HG02763 (cell line): ENCODE results near the gene ST7.

Experiments used
- ATAC-seq: cut with Tn5 transposase; IDR thresholded peaks from one replicate; pipeline ENCODE4 v1.9.1; 2021; ENCODE audit warnings: mild to moderate bottlenecking, moderate library complexity; ENCODE audit not compliant: unreplicated experiment

The ST7 gene

DNA sequence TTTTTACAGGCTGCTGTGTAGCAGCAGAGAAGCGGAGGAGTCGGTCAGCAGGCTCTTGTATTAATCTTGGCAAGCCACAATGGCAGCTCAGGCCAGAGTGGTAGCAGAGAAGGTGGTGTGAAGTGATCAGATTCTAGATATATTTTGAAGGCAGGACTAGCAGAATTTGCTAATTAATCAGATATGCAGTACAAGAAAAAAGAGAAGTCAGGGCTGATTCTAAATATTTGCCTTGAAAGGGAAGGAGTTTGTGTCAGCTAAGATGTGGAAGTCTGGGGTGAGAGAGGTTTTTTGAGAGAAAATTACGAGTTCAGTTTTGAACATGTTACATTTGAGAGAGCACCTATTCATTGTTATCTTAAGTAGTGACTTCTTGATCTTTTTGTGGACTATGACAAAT lies 193.2 kb downstream of the ST7 start:
- ATAC-seq: no peak

DNA sequence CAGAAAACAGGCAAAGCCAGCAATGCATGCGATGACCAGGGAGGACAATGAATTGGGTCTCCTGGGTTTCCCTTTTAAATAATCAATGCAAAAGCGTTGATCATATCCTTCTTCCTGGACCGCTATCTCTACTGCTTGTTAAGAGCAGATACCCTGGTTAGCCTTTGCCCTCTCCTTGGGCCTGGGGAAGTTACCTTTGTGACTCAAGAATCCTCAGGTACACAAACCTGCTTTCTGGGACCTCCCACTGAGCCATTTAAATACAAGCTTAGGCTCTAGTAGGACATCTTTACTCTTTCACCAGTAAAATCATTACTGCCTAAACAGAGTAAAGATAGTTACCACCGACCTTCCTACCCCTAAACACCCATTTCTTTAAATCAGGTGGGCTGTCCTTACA lies 195.7 kb downstream of the ST7 start:
- ATAC-seq: no peak

DNA sequence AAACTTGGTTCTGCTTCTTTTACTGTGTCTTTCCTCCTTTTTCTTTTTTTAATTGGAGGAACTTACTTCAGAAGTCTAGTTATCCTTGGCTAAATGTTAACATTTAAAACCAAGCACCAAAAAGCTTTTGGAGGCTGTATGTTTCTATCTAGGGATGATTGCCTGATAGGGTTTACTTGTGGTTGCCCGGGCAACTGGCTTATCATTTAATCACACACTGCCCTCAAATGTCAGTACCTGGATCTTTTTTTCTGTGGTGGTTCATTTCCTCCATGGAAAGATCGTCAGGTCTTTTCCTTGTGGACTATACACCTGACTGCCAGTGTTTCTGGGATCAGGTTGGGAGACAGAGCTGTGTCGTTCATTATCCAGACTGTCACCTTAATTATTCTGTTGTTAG lies 196.4 kb downstream of the ST7 start:
- ATAC-seq: no peak

DNA sequence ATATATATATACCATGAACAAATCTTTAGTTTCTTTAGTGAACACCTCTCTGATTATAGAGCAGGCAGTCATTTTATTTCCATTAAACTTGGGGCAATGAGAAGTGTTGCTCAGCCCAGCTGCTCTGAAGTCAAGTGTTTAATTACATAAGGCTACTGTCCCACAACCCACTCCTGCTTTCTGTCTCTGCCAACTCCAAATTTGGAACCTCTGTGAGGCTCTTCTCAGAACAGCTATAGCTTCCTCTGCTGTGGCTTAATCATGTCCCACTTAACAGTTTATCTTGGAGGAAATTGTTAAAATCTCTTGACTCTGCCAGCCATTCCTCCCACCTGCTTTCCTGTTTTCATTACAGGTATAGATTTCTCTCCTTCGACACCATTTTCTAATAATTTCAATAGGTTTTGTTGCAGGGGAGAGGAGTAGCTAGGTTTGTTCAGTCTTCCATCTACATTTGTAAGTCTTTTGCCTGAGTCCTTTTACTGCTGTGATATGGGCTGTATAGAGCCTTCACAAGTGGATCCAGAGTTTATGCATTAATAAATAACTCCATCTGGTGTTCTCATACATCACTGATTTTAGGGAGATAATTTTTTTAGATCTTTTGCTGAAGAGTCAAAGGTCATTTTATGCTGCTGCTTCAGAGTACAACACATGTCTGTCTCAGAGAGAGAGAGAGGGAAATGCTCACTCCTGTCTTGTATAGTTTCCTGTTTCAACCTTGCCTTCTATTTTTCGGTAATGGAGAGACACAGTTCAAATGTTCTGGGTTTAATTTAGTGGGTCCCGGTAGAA lies 199.1 kb downstream of the ST7 start:
- no peak for ATAC-seq

DNA sequence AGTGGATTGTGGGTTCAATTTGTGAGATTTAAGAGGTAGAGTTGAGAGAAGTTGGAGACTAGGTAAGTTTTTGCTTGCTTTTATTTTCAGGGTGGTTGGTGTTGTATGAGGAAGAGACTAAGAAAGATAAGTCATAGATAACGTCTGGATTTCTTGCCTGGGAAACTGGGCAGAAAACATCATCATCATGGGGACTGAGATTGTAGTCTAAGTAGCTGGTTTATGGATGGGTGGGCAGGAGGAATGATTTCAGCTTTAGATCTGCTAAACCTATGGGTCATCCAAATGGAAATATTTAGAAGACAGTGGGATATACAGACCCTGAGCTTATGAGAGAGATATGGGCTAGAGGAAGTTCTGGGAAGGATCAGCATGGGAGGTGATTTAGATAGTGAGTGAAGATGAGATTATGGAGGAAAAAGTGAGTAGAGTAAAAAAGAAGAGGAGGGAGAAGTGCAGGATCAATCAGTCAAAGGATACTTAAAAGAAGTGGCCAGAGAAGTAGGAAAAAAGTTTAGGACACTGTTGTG lies 199.8 kb downstream of the ST7 start:
- ATAC-seq: no peak

DNA sequence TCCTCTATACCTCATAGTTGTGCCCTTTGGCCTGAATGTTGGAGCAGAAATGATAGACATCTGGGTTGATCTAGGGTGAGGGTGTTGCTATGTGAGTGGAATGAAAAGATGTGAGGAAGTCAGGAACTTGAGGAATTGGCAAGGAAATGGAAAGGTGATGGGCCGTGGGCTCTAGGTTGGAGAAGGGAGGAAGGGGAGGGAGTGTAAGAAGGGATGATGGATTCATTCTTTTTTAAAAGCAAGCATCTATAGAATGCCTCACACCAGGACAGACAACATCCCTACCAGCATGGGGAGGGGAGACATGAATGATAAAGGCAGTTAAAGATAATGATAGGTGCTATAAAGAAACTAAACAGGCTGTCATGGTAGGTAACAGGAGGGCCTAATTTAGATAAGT lies 201.4 kb downstream of the ST7 start:
- ATAC-seq: no peak

DNA sequence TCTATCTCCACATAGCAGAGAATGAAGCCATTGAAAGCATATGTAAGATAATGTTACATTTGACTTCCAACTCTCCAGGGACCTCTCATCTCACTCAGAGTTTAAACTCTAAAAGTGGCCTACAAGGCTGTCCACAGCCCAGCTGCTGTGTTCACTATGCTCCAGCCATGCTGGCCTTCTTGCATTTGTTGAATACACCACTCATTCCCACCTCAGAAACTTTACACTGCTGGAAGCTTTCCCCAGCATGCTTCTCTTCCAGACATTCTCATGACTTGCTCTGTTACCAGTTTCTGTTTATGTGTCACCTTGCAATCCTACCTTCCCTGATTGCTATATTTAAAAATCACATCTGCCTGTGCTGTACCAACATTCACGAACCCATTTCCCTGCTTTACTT lies 202.4 kb downstream of the ST7 start:
- ATAC-seq: no peak

DNA sequence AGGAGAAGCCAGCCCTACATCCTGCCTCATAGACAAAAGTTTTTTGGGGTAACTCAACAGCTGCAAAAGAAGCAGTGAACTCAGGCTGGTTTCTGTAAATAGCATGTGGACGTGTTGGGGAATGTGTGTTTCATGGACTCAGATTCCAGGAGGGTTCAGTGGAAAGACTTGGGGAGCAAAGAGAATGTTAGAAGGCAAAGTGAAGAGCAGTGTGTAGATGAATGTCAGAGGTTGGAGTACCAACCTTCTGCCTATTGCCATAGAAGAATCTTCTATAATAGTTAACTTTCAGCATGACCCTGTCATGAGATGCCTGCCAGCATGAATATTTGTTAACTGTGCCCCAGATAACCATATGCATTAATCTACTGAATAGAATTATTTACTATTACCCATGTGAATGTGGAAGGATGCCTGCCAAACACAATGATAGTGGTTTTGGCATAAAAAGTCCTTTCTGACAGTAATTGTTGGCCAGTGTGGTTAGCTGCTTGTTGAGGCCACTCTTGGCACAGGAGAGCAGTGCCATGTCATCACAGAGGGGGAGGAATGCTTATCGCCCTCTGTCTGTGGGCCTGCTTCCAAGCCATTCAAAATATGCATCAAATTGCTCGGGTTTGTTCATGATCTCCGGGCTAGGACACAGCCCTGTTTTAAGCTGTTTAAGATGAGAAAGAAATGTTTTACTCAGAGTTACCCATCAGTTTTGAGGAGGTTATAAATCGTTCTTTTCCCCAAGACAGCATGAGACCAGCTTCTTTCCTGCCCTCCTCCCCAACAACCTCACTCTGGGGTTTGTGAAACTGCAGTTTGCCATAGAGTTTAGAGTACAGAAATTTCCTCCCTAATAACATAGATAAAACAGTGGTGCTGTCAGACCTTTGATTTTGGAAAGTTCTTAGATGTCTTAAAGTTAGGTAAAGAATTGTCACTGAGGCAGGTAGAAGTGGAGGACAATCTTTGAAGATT lies 204.2 kb downstream of the ST7 start:
- no peak for ATAC-seq

DNA sequence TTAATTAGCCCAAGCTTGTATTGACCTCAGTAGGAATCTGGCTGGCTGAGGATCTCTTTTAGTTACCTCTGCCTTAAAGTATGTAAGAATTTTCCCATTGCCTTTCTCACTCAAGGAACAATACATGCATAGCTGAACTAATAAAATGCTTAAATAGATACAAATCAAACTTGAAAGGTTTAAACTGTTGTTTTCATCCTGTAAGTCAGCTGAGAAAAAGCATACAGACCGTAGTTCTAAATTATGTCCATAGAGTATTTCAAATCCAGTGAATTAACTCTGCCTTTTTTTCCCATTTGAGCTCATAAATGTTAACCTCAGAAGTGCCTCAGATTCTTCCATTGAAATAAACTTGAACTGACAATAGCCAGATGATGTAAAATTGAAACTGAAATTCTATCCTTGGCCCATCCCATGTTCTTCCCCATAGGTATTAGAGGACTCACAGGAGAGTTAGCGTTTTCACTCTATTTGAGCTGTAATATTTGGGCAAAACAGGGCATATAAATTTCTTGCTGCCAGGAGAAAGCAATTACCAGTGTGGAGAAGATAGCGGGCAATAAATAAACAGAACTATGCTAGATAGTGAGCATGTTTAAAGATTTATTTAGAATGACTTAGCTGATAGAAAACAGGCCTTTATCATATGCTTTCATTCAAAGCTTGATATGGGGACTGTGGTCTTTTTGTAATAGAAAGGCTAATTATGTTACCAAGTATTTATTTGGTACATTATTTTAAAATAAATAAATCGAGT lies 205.8 kb downstream of the ST7 start:
- ATAC-seq: no peak

DNA sequence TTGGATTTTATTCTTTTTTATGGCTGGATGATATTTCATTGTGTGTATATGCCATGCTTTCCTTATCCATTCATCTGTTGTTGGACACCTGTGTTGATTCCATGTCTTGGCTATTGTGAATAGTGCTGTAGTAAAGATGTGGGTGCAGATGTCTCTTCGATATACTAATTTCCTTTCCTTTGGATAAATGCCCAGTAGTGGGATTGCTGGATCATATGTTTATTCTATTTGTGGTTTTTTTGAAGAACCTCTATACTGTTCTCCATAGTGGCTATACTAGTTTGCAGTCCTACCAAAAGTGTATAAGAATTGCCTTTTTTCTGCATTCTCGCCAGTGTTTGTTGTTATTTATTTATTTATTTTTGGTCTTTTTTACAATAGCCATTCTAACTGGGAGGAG lies 209.8 kb downstream of the ST7 start:
- no peak for ATAC-seq

DNA sequence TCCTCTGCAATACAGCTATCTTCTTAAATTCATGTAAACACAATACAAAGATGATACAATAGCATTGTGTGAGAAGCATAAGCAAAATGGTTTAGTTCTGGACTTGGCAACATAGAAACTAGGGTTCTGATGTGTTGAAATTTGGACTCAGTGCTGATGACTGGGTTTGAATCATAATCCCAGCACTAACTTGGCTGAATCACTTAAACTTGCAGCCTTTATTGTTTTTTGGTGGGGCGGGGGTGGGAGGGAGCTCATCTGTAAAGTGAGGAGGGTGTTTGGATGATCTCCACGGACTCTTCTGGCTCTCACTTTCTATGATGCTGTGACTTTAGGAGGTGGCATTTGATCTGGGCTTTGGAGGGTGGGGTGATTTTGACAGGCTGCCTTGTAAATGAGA lies 211.3 kb downstream of the ST7 start:
- ATAC-seq: no peak

DNA sequence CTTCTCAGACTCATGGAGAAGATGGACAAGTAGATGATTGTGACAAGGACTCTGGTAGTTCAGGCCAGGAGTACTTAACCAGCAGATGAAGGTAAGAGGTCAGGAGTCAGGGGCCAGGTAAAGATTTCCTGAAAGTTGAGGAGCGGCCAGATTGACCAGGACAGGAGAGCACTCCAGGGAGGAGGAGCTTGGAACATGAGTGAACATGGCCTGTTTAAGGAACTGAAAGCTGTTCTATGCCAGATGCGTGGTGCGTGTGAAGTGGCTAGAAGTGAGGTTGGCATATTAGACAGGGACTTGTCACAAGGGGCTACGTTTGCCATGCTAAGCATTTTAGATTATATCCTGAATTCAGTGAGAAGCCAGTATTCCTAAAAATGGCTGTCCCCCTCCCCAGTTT lies 212.4 kb downstream of the ST7 start:
- ATAC-seq: no peak

DNA sequence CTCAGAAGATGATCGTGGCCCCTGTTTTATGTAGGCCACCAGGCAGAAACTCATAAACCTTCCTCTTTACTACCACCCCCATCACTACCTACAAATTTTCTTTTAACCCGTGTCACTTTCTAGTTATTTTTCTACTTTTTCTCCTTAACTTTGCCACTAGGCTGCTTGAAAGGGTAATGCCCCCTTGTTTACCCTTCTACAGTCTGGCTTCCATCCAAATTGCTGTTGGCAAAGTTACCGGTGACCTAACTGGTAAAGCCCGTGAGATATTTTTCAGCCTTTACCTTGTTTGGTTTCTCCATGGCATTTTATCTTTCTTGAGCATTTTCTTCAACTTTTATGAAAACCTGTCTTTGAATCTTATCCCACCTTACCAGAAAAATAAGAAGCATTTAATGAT lies 216.6 kb downstream of the ST7 start:
- no peak for ATAC-seq

DNA sequence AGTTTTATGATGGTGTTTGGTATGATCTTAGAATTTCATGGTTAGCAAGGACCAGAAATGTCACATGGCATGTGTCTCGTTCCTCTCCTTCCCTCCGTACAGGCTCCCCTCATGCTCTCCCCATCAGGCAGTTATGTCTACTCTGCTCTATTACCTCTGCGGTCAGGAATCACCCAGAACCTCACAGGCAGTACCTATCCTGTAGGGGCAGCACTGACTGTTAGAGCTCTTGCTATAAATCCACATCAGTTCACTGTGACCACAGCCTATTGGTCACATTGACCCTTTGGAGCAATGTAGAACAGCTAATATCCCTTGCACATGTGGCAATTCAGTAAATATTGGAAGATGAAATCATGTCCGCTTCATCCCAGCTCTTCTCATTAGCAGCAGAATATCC lies 217.8 kb downstream of the ST7 start:
- no peak for ATAC-seq

DNA sequence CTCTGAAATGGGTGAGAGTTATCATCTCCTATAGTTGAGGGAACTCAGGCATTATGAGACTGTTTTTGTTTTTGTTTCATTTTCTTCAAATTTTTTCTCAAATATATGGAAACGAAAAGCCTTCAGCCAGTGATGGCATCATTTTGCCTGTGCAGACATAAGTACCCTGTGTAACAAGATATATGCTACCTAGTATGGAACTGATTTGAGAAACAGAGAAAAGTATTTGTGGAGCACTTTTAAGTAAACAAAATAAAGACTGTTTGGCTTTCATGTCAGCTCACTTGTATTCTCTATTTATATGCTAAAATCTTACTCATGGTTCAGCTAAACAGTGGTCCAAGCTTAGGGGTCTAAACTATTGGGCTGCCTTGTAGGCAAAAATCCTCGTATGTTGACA lies 219.0 kb downstream of the ST7 start:
- ATAC-seq: no peak

DNA sequence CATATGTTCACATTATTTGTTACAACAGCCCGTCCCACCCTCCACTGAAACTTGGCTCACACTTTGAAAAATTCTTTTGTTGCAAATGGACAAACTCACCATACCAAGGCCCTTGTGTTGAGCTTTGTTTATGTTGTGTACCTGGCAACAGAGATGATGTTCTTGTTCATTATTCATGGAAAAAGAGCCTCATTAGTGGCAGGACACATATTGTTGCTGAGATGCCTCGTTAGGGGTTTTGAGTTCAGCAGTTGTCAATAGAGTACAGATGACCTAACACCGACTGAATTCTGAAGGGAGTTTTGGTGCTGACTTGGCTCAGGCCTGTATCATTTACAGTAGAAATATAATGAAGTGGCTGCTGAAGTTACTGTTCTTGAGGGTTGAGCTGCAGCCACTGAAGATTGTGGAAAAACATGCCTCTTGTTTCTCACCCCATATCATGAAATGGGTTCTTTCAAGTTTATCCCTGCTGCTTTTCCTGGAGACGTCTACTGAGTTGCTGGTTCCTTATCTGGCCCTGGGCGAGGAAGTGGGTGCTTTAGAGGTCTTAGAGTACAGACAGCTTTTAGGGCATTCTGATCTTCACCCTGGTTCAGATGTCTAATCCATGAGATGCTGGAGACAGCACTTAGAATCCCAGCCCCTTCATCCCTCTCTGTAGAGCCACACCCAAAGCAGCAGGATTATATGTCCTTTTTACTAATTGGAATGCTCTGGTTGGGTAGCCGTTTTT lies 219.9 kb downstream of the ST7 start:
- no peak for ATAC-seq

DNA sequence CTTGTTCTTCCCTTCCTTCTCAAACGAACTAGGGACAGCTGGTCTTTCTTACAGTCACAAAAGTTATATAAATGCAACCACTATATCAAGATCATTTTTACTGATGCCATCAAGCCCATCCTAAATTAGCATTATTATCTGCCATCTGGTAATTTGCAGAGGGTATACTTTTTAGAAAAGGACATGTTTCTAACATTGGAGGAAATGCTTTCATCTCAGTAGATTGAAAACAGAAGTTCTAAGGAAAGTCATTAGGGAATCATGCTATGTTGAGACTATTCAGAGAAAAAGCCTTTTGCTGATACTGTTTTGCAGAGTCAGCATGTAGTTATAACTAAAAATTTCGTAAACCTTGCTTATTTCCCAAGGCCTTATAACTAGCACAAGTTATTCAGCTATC lies 222.9 kb downstream of the ST7 start:
- no peak for ATAC-seq

DNA sequence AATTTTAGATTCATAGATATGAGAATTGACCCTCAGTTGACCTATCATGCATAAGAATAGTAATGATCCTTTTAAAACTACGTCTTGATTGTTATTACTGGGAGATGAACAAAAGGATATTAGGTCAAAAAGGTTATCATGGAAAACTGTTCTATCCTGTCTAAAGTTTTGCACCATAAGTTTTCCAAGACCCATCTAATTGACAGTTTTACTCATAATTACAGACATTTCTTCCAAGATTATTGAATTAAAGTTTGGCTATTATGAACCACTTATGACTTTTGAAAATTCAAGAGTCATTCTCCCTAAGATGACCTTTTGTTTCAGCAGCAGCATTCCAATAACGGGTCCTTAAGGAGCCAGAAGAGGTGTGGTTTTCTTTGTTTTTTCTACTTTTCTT lies 225.3 kb downstream of the ST7 start:
- no peak for ATAC-seq

DNA sequence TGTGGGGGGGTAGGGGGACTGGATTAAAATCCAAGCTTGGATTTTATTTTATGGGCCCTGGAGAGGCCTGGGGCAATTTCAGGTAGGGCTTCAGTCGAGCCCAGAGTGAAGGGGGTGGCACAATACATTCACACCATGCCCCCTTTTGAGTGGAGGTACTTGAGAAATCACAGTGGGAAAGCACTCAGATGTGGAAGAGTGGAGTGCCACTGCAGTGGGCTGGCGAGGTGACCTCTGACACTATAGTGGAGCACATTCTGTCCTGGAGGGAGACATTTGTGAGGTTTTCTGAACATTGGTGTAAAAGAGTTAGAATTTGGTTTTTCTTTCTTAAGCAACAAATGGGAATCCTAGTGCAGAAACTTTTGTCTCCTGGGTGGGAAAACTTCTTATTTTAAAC lies 226.4 kb downstream of the ST7 start:
- no peak for ATAC-seq

DNA sequence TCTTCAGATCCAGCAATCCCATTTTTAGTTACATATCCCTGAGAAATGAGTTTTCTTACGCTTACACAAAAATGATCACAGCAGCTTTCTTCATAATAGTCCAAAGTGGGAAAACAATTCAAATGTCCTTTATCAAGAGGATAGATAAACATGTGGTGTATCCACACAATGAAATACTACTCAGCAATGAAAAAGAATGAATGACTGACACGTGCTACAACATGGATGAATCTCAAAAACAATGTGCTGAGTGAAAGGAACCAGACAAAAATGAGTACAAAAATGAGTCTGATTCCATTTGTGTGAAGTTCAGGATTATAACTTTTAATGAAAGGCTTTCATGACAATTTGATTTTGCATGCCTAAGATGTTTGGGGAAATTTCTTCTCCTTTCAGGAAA lies 230.4 kb downstream of the ST7 start:
- ATAC-seq: no peak

DNA sequence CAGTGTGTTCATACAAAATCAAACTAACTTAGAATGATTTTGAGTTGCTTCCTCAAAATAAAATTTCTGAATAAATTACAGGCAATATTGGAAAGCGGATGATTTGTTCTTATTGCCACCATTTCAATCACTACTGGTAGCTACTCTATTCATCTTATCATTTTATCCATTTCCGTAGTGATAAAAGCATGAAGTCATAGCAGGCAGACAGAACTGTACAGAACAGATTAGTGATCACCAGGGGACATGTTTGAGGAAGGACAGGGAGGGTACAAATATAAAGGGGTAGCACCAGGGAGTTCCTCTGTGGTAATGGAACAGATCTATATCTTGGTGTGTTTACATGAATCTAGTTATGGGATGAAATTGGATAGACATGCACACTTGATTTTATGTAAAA lies 231.1 kb downstream of the ST7 start:
- no peak for ATAC-seq
